Measurements from ENCODE around the gene FBXL15. TPM values are rescaled to one million over a fixed set of nuclear protein-coding genes. Genes with fewer than 3 reads are reported as not detected.

The FBXL15 gene
- total and polyA plus RNA-seq, 2 experiments from 2014 or later: 18.5 to 36.1 TPM

- Mint-ChIP-seq H3K36me3 (ENCODE audit: low read depth) (peaks cover 19% of the 10 kb centered on the region; the same call in 2 of the 3 replicates), H3K4me1 (no peaks in the 10 kb centered on the region)
- ATAC-seq: no peak
These were observed 43.7 kb upstream of the FBXL15 start for GRCh38 chr10:102376901-102377300.

More at GRCh38 chr10:102376901-102377300, 43.7 kb upstream of the FBXL15 start:
- Histone ChIP-seq H3K27ac (ENCODE audit: low read depth) (no peak overlapping the region), H3K9me2 (ENCODE audit: insufficient read depth) (no peaks in the 10 kb centered on the region), H3F3A (replicated peaks; ENCODE audit: low read depth) (0 out of 2 replicates have a peak, but pooled peaks cover 4% of the 10 kb centered on the region), H3K4me2 (no peak overlapping the region), H3K36me3 (ENCODE audit: insufficient read depth) (peaks cover 3% of the 10 kb centered on the region; the same call in 1 of the 2 replicates), H2AFZ (no peak overlapping the region), H3K27me3 (ENCODE audit: insufficient read depth) (no peaks in the 10 kb centered on the region), H3K4me1 (ENCODE audit: insufficient read depth) (no peaks in the 10 kb centered on the region), H3K4me3 (no peak overlapping the region), H3K79me2 (replicated peaks; ENCODE audit: insufficient read depth) (no peaks in the 10 kb centered on the region), H4K20me1 (replicated peaks; ENCODE audit: insufficient read depth) (no peaks in the 10 kb centered on the region; the same call in none of the 2 replicates)
- Mint-ChIP-seq H3K9me3 (no peaks in the 10 kb centered on the region), H3K27ac (no peak overlapping the region), H3K27me3 (ENCODE audit: insufficient read depth, low read depth, poor library complexity) (peaks cover 15% of the 10 kb centered on the region), H3K4me3 (no peak overlapping the region)
- no peak for DNase-seq (ENCODE audit: low spot score)
- TF ChIP-seq STAT1 (IDR thresholded peaks at IDR 0.05; ENCODE audit: unreplicated experiment) (no peak), JUNB (IDR thresholded peaks at IDR 0.05; ENCODE audit: unreplicated experiment) (no peak), REST (IDR thresholded peaks at IDR 0.05; ENCODE audit: unreplicated experiment) (no peak), NANOG (IDR thresholded peaks at IDR 0.05; ENCODE audit: borderline replicate concordance) (no peak), ZNF114 (CRISPR knock-in tag; IDR thresholded peaks at IDR 0.05) (no peak), EZH2 (IDR thresholded peaks at IDR 0.05; ENCODE audit: low read depth, unreplicated experiment) (no peak), ZNF331 (CRISPR knock-in tag; IDR thresholded peaks at IDR 0.05; ENCODE audit: low read depth) (no peak), CREB1 (CRISPR knock-in tag; IDR thresholded peaks at IDR 0.05; ENCODE audit: low read depth) (no peak), EZH2phosphoT487 (IDR thresholded peaks at IDR 0.05; ENCODE audit: unreplicated experiment) (no peak), POLR2AphosphoS5 (IDR thresholded peaks at IDR 0.05; ENCODE audit: low read depth) (no peak)
- TF ChIP-seq, protein P1, sequence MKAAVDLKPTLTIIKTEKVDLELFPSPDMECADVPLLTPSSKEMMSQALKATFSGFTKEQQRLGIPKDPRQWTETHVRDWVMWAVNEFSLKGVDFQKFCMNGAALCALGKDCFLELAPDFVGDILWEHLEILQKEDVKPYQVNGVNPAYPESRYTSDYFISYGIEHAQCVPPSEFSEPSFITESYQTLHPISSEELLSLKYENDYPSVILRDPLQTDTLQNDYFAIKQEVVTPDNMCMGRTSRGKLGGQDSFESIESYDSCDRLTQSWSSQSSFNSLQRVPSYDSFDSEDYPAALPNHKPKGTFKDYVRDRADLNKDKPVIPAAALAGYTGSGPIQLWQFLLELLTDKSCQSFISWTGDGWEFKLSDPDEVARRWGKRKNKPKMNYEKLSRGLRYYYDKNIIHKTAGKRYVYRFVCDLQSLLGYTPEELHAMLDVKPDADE (IDR thresholded peaks at IDR 0.05): no peak
- TF ChIP-seq, protein P2, sequence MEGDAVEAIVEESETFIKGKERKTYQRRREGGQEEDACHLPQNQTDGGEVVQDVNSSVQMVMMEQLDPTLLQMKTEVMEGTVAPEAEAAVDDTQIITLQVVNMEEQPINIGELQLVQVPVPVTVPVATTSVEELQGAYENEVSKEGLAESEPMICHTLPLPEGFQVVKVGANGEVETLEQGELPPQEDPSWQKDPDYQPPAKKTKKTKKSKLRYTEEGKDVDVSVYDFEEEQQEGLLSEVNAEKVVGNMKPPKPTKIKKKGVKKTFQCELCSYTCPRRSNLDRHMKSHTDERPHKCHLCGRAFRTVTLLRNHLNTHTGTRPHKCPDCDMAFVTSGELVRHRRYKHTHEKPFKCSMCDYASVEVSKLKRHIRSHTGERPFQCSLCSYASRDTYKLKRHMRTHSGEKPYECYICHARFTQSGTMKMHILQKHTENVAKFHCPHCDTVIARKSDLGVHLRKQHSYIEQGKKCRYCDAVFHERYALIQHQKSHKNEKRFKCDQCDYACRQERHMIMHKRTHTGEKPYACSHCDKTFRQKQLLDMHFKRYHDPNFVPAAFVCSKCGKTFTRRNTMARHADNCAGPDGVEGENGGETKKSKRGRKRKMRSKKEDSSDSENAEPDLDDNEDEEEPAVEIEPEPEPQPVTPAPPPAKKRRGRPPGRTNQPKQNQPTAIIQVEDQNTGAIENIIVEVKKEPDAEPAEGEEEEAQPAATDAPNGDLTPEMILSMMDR (conservative IDR thresholded peaks at IDR 0.05; ENCODE audit: low read depth in 2 of 2): no peak
- TF ChIP-seq, protein P3, sequence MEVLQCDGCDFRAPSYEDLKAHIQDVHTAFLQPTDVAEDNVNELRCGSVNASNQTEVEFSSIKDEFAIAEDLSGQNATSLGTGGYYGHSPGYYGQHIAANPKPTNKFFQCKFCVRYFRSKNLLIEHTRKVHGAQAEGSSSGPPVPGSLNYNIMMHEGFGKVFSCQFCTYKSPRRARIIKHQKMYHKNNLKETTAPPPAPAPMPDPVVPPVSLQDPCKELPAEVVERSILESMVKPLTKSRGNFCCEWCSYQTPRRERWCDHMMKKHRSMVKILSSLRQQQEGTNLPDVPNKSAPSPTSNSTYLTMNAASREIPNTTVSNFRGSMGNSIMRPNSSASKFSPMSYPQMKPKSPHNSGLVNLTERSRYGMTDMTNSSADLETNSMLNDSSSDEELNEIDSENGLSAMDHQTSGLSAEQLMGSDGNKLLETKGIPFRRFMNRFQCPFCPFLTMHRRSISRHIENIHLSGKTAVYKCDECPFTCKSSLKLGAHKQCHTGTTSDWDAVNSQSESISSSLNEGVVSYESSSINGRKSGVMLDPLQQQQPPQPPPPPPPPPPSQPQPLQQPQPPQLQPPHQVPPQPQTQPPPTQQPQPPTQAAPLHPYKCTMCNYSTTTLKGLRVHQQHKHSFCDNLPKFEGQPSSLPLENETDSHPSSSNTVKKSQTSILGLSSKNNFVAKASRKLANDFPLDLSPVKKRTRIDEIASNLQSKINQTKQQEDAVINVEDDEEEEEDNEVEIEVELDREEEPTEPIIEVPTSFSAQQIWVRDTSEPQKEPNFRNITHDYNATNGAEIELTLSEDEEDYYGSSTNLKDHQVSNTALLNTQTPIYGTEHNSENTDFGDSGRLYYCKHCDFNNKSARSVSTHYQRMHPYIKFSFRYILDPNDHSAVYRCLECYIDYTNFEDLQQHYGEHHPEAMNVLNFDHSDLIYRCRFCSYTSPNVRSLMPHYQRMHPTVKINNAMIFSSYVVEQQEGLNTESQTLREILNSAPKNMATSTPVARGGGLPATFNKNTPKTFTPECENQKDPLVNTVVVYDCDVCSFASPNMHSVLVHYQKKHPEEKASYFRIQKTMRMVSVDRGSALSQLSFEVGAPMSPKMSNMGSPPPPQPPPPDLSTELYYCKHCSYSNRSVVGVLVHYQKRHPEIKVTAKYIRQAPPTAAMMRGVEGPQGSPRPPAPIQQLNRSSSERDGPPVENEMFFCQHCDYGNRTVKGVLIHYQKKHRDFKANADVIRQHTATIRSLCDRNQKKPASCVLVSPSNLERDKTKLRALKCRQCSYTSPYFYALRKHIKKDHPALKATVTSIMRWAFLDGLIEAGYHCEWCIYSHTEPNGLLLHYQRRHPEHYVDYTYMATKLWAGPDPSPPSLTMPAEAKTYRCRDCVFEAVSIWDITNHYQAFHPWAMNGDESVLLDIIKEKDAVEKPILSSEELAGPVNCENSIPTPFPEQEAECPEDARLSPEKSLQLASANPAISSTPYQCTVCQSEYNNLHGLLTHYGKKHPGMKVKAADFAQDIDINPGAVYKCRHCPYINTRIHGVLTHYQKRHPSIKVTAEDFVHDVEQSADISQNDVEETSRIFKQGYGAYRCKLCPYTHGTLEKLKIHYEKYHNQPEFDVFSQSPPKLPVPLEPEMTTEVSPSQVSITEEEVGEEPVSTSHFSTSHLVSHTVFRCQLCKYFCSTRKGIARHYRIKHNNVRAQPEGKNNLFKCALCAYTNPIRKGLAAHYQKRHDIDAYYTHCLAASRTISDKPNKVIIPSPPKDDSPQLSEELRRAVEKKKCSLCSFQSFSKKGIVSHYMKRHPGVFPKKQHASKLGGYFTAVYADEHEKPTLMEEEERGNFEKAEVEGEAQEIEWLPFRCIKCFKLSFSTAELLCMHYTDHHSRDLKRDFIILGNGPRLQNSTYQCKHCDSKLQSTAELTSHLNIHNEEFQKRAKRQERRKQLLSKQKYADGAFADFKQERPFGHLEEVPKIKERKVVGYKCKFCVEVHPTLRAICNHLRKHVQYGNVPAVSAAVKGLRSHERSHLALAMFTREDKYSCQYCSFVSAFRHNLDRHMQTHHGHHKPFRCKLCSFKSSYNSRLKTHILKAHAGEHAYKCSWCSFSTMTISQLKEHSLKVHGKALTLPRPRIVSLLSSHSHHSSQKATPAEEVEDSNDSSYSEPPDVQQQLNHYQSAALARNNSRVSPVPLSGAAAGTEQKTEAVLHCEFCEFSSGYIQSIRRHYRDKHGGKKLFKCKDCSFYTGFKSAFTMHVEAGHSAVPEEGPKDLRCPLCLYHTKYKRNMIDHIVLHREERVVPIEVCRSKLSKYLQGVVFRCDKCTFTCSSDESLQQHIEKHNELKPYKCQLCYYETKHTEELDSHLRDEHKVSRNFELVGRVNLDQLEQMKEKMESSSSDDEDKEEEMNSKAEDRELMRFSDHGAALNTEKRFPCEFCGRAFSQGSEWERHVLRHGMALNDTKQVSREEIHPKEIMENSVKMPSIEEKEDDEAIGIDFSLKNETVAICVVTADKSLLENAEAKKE (CRISPR knock-in tag; IDR thresholded peaks at IDR 0.05): no peak
